Stimulated activated naive CD4-positive, alpha-beta T cell treated with Interleukin-2 at 50 U/mL for 16 hours (primary cell): ENCODE measurements around the gene DSC1.
"Not testable (repeated sequence)": the region's sequence is repeated elsewhere in the genome, so short reads cannot be mapped to it uniquely, and the experiment has no call there.

Experiments
- DNase-seq: peaks from one replicate; lab custom pipeline; 2025; lab: John Stamatoyannopoulos, UW

DSC1 gene

GRCh38 chr18:31176531-31176930 is 13.9 kb upstream of the DSC1 start:
- DNase-seq = no peak

DNA sequence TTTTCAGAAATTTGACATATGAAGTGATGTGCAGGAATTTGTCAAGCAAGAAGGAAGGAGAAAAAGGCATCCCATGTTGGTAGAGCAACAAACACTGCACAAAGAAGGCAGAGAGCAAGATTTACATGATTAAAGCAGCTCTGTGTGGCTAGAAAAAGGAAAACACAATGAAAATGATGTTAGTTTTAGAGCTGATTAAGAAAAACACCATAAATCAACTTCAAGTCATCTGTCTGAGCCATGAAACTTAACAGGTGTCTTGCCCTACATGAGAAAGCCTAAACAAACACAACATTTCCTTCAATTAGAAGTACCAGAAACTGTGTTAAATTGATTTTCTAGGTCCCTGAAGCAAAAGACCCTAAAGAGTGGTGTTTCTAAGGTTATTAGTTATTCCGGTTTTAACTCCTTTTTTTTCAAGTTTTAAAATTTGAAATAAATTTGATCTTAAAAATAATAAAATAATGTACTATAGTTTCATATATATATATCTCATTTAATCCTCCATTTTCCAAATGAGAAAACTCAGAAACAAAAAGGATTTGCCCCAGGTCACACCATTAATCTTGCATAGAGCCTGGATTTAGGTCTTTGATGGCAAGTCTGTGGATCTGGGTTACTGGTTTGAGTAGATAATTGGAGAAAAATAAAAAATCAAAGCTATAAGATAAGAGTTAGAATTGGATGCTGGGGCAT is 8.6 kb upstream of the DSC1 start:
- no peak for DNase-seq

GRCh38 chr18:31170335-31170734 is 7.7 kb upstream of the DSC1 start:
- no peak for DNase-seq

GRCh38 chr18:31162419-31162793 is 250 bp downstream of the DSC1 start:
- no peak for DNase-seq

DNA sequence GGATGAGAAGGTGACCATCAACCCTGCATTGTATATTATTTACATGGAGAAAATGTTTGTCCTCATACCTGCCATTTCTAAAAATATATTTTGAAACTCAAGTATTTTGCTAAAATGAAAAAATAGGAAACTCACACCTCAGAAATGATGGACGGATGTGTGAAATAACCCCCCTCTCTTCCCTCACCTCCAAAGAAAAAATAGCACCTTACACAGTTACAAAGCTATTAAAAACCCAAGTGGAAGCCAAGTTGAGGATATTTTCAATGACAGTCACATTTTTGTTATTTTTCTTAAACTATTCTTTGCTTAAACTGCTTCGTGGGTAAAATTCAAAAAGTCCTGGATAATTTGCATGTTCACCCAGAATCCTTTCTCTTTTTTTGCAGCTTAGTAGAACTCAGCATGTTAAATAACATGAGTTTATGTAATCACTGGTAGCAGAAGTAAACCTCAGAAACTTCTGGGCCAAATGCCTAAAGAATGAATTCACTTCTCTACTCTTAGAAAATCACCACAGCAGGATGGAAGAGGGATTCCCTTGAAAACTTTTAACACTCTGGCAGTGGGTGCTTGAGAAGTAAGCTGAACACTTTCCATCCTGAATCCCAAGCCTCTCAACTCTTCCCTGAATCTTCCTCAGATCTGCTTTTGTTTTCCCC is 768 bp downstream of the DSC1 start:
- no peak for DNase-seq

DNA sequence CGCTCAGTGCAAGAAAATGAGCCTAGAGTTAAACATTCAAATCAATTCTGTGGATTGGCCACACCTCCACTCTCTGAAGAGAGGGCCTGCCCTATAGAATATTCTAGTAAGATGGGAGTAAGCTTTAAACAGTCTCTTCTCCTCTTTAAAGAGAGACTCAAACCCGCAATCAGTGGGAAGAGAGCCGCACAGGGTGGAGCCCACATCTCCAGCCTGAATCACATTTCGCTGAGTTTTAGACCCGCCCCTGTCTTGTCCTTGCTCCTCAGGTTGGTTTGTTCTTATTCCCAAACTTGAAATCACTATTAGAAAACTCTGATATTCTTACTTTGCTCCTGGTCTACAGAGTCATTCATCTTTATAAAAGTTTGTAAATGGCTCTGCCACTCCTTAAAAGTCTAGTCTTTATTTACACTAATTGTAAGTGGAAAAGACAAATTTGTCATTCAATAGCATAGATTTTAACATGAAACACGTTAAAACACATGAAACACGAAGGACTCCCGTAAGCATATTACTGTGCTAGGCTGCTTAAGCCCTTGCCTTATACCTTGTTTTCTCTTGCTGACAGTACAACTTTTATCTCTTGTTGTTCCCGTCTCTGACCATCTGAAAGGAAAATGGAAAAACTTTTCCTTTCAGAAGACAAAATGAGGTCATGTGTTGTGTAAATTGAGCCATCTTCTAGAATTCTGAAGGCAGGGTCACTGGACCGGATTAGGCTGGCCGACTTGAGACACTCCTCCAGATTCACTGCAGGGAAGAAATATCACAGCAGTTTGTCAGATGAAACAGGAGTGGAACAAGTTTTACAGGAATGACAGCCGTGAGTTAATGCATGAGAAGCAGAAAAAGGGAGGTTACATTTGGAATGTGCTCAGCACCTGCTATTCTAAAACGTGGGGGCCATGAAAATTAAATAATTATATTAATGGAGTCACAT is 5.6 kb downstream of the DSC1 start:
- no peak for DNase-seq

- no peak for DNase-seq
Measured at GRCh38 chr18:31155498-31155897, 7.2 kb downstream of the DSC1 start.

- DNase-seq = no peak
Measured at GRCh38 chr18:31154181-31154580, 8.5 kb downstream of the DSC1 start.

DNA sequence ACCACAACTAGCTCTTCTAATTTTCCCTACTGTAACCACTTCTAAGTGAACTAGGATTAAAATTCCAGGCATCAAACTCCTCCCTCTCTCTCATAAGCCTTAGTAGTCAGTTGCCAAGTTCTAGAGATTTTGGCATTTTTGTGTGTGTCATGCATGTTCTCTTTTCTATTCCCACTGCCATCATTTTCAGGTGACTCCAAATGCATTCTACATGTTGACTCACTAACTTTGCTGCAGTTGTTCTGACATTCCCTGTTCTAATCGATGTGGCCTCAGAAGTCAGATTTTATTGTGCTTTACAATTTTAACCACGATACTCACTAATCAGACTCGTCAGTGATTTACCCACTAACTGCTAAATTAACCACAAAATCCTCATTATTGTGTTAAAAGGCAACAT is 13.3 kb downstream of the DSC1 start:
- DNase-seq = no peak

DNA sequence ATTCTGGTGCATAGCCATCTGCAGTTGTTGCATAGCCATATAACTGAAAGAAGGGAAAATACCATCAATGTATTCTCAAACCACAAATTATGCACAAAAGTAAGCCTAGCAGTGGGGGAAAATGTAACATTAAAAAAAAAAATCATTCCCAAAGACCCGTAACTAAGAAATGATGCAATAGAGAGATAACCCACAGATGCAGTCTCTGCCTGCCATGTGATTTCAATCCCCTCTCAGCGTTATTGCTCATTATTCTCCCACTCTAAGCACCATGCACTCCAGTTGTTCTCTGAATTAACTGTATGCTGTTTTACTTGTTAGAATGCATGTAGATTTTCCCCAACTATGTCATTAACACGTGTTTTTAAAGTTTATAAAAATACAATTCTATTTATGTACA is 14.1 kb downstream of the DSC1 start:
- DNase-seq = no peak

DNA sequence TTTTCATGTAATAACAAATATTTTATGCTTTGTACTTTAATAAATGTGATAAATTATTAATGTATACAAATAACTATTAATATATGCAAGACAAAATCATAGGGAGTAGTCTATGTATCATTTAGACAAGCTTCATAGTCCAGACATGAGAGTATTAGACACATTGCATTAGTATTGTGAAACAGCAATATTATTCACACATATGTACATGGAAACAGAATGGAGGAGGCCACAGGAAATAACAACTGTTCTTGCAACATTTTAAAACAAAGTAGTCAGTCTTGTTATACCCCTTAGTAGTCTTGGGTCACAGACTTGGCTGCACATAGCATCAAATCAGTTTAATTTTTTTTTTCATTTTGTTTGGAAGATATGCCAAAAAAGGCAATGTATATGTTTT is 15.8 kb downstream of the DSC1 start:
- no peak for DNase-seq

DNA sequence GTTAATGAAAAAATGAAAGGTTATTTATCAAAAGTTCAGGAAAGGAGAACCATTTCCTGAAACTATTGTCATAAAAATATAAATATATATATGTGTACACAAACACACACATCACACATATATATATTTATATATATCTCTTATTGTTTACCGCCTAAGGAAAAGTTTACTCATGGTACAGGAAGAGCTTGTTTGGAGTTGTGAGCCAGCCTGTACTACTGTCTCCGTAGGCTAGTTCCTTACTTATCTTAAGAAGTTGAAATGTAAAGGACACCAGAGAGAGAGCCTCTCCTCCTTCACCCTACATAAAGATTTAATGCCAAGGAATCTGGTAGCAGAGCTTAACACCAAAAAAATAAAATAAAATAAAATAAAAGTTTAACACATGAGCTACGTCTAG is 19.6 kb downstream of the DSC1 start:
- DNase-seq = no peak

GRCh38 chr18:31138709-31139108 is 23.9 kb downstream of the DSC1 start:
- no peak for DNase-seq

GRCh38 chr18:31134988-31135529 is 27.6 kb downstream of the DSC1 start:
- DNase-seq = no peak

DNA sequence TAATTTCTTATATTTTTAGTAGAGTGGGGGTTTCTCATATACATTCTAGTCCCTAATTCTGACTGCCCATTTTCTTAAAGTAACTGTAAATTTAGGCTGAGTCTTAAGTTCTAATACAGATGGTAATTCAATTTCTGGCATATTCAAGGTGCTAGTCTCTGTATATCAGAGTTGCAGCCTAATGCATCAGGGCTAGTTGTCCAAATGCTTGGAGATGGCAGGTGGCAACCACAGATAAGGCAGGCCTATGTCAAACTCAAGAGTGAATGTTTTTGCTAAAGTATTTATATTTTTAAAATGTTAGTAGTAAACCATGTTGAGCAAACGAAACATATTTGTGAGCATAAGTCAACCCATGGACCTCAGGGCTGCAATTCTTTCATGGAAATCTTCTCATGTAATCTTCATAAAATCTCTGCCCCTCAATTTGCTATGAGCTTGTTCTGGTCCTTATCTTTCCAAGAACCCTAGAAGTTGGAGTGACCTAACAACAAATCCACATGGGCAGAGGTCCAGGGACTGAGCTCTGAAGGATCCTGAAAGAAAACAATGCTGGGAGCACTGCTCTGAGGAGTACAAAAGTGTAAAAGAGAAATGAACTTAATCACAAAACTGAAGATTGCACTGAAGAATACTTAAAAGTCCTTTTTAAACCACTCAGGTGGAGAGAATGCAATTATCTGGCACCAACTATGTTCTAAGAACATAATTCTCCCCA is 33.1 kb downstream of the DSC1 start:
- DNase-seq = no peak

DNA sequence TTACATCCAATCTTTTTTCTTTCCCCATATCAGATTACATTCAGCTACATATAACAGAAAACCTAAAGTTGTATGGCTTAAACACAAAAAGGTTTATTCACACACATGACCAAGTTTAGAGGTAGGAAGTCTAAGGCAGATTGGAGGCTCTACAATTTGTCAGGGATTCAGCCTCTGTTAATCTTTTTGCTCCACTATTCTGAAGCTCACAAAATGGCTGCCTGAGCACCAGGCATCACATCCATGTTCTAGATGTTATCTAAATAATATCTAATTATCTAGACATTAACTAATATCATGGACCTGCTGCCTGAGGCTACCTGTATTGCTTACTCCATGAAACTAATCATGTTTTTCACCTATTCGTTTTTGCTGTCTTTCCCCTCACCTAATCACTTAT is 36.8 kb downstream of the DSC1 start:
- no peak for DNase-seq

DNA sequence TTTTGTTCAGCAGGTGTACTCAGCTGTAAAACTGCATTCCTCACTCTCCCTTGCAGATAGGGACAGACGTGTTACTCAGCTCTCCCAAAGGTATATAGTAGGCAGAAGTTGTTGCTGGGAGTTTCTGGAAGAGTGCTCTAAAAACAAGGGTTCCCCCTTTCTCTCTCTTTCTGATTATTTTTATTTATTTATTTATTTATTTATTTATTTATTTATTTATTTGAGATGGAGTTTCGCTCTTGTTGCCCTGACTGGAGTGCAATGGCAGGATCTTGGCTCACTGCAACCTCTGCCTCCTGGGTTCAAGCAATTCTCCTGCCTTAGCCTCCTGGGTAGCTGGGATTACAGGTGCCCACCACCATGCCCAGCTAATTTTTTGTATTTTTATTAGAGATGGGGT is 39.5 kb downstream of the DSC1 start:
- not testable (repeated sequence) for DNase-seq

DNA sequence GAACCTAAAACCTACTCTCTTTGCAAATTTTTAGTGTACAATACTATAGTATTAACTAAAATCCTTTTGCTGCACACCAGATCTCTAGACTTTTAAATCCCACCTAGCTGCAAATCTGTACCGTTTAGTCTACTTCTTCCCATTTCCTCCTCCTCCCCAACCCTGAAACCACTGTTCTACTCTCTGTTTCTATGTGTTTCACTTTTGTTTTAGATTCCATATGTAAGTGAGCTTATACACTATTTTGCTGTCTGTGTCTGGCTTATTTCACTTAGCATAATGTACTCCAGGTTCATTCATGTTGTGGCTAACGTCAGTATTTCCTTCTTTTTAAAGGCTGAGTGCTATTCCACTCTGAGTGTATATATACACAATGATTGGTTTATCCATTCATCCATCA is 42.1 kb downstream of the DSC1 start:
- DNase-seq = no peak

DNA sequence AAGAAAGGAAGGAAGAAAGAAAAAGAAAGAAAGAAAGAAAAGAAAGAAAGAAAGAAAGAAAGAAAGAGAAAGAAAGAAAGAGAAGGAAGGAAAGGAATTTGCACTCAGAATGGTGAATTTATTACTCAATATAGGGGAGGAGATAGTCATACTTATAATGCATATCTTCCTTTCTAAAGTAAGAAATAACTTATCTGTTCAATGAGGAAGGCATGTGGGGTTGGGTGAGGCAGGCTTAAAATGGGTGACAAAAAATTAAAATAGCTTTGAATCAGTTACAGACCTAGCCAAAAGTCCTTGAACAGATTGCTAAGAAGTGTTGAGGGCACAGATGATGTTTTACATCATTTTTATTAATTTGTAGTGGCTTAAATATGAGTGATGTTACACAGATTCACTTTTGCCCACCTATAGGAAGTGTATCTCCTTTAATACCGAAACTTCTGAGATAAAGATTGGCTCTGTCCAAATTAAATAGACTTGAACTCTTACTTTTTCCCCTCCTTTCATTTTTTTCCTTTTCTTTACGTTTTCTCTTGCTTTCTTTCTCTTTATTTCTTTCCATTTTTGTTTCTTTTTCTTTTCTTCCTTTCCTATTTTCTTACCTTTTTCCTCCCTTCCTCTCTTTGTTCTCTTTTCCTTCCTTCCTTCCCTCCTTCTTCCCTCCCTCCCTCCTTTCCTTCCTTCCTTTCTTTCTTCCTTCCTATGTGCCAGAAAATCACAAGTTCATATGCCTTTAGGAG is 45.6 kb downstream of the DSC1 start:
- no peak for DNase-seq

- DNase-seq = no peak
Measured at GRCh38 chr18:31112804-31113203, 49.9 kb downstream of the DSC1 start.

DNA sequence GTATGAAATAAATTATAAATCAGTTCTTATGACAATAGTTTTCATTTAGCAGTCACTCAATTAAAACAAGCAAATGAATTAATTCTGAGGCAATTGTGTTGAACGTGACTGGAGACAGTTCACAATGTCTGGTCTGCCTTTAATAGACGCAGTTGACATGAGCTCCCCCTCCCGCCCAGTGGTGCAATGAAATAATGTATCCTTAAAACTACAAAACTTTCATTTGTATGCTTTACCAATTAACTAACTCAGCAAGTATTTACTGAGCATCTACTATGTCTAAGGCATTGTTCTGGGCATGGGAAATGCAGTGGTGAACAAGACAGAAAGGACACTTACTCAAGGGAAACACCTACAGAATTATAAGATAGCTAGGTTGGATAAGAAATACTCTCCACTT is 56.9 kb downstream of the DSC1 start:
- no peak for DNase-seq
